Measurements from ENCODE around the gene DOK5. TPM values are rescaled to one million over a fixed set of nuclear protein-coding genes. Genes with fewer than 3 reads are reported as not detected.

DOK5 gene
- total and polyA plus RNA-seq, 2 donors (not counting 3 experiments of a cell fraction or from before 2014, with no cell fraction given): 3.5 to 14.2 TPM

DNA sequence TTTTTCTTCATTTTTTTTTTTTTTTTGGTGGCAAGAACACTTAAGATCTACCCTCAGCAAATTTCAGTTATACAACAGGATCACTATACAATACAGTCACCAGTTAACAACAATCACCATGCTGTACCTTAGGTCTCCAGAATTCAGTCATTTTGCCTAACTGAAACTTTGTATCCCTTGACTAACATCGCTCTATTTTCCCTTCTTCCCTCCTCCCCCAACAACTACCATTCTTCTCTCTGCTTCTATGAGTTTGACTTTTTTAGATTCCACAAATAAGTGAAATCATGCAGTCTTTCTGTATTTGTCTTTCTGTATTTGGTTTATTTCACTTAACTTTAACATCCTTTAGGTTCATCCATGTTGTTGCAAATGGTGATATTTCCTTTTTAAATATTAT, 42.4 kb upstream of the DOK5 start:
- Histone ChIP-seq H3K36me3 (ENCODE audit: control insufficient read depth in 2 of 2, extremely low read depth in 1 of 2, insufficient read depth in 2 of 2, low read length in 2 of 2) (no peaks in the 10 kb centered on the region), H3K27ac (ENCODE audit: insufficient read depth, low read depth, low read length) (no peak overlapping the region), H3K27me3 (ENCODE audit: control insufficient read depth in 2 of 2, insufficient read depth in 2 of 2, low read length in 2 of 2) (no peaks in the 10 kb centered on the region), H3K4me3 (replicated peaks in 1 of 3; ENCODE audit: insufficient read depth in 1 of 3, low read depth in 1 of 3, low read length in 3 of 3) (no peak overlapping the region), H2AFZ (ENCODE audit: low read depth, low read length) (no peak overlapping the region), H3K9ac (replicated peaks; ENCODE audit: extremely low read depth, insufficient read depth, low read length) (no peak overlapping the region), H4K20me1 (replicated peaks; ENCODE audit: control insufficient read depth, extremely low read depth, insufficient read depth, low read length) (no peaks in the 10 kb centered on the region), H3K79me2 (ENCODE audit: control insufficient read depth, insufficient read depth, low read length) (no peaks in the 10 kb centered on the region), H3K4me1 (ENCODE audit: control insufficient read depth, extremely low read depth, insufficient read depth, low read length) (no peaks in the 10 kb centered on the region), H3K9me3 (replicated peaks; ENCODE audit: control insufficient read depth, insufficient read depth, low read length) (no peaks in the 10 kb centered on the region), H3K9me1 (replicated peaks; ENCODE audit: control insufficient read depth, extremely low read depth, insufficient read depth, low read length) (no peaks in the 10 kb centered on the region), H3K4me2 (ENCODE audit: insufficient read depth, low read length) (no peak overlapping the region)
- BruUV-seq (replicated peaks): no TSS peak
- FAIRE-seq (no peak), DNase-seq (ENCODE audit: low read depth, low spot score) (no peak)
- CTCF ChIA-PET: interaction anchor here (0.6 kb wide), 1 partner anchor 157 kb away, joined by 3 read pairs; no protein-coding TSS in a partner anchor
- POLR2A ChIA-PET: no interaction called here
- intact Hi-C loops (cut with micrococcal nuclease) (no loop called here), dilution Hi-C loops (cut with MboI; ENCODE audit: extremely low pct_ligation_motif_present, low sequenced_read_pairs) (no loop called here)
- TF ChIP-seq, protein P1, sequence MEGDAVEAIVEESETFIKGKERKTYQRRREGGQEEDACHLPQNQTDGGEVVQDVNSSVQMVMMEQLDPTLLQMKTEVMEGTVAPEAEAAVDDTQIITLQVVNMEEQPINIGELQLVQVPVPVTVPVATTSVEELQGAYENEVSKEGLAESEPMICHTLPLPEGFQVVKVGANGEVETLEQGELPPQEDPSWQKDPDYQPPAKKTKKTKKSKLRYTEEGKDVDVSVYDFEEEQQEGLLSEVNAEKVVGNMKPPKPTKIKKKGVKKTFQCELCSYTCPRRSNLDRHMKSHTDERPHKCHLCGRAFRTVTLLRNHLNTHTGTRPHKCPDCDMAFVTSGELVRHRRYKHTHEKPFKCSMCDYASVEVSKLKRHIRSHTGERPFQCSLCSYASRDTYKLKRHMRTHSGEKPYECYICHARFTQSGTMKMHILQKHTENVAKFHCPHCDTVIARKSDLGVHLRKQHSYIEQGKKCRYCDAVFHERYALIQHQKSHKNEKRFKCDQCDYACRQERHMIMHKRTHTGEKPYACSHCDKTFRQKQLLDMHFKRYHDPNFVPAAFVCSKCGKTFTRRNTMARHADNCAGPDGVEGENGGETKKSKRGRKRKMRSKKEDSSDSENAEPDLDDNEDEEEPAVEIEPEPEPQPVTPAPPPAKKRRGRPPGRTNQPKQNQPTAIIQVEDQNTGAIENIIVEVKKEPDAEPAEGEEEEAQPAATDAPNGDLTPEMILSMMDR (IDR thresholded peaks at IDR 0.05; ENCODE audit: extremely low read depth in 1 of 2, insufficient read depth in 1 of 2, low read depth in 1 of 2, low read length in 2 of 2): no peak
- no peak for TF ChIP-seq POLR2A (IDR thresholded peaks at IDR 0.05; ENCODE audit: low read depth, low read length)
- TF ChIP-seq, protein P2, sequence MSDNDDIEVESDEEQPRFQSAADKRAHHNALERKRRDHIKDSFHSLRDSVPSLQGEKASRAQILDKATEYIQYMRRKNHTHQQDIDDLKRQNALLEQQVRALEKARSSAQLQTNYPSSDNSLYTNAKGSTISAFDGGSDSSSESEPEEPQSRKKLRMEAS (IDR thresholded peaks at IDR 0.05; ENCODE audit: insufficient read depth, insufficient read length): no peak
- TF ChIP-seq MYC (IDR thresholded peaks at IDR 0.05; ENCODE audit: low read depth, low read length): no peak
- no peak for TF ChIP-seq JUN (IDR thresholded peaks at IDR 0.05; ENCODE audit: borderline replicate concordance, insufficient read depth, insufficient read length, low read depth)
- no peak for TF ChIP-seq GATA2 (IDR thresholded peaks at IDR 0.05; ENCODE audit: insufficient read depth, insufficient read length, low read depth, low read length)
- no peak for TF ChIP-seq EZH2 (IDR thresholded peaks at IDR 0.05; ENCODE audit: borderline replicate concordance, low read depth, low read length, severe bottlenecking)
- TF ChIP-seq FOS (IDR thresholded peaks at IDR 0.05; ENCODE audit: borderline replicate concordance, insufficient read depth, low read length): no peak
- no peak for TF ChIP-seq POLR2AphosphoS5 (IDR thresholded peaks at IDR 0.05; ENCODE audit: insufficient read depth, low read depth, low read length)
